T-helper 2 cell (primary cell): Measurements from ENCODE around the gene LEPR.
A peak's percentile ranks its signal among the peaks of the same experiment; 100 is the strongest.

Experiments
- DNase-seq, 5 experiments: peaks; one replicate each; pipeline versions ENCODE4 v3.0.0 to v3.0.0-alpha.2; 2012 to 2022

LEPR gene

GRCh38 chr1:65412984-65413375 lies 7.5 kb upstream of the LEPR start:
- DNase-seq = no peak

- no peak for DNase-seq
These were observed 5.9 kb upstream of the LEPR start for GRCh38 chr1:65414538-65414937.

- no peak for DNase-seq
These were observed 3.7 kb upstream of the LEPR start for GRCh38 chr1:65416767-65417166.

GRCh38 chr1:65417729-65418128 lies 2.7 kb upstream of the LEPR start:
- DNase-seq = no peak

- DNase-seq = no peak
These were observed 1.8 kb upstream of the LEPR start for GRCh38 chr1:65418522-65419185.

GRCh38 chr1:65419681-65420589 lies 533 bp upstream of the LEPR start:
- DNase-seq = peak; percentile 97 to 98 (median 97)

- DNase-seq = no peak
These were observed 1.0 kb downstream of the LEPR start for GRCh38 chr1:65421351-65422025.

GRCh38 chr1:65422241-65423203 lies 2.1 kb downstream of the LEPR start:
- DNase-seq = no peak

- peak in 1 of 5 experiments; percentile 81 for DNase-seq
These were observed 3.6 kb downstream of the LEPR start for GRCh38 chr1:65423884-65424572.

GRCh38 chr1:65424573-65424889 lies 4.1 kb downstream of the LEPR start:
- no peak for DNase-seq

- DNase-seq = no peak
These were observed 4.5 kb downstream of the LEPR start for GRCh38 chr1:65425006-65425405.

- no peak for DNase-seq
These were observed 5.2 kb downstream of the LEPR start for GRCh38 chr1:65425697-65426096.

- DNase-seq = no peak
These were observed 8.6 kb downstream of the LEPR start for GRCh38 chr1:65429078-65429477.

- no peak for DNase-seq
These were observed 9.3 kb downstream of the LEPR start for GRCh38 chr1:65429806-65430205.

- peak in 1 of 5 experiments; percentile 48 for DNase-seq
These were observed 10.7 kb downstream of the LEPR start for GRCh38 chr1:65431111-65431705.

GRCh38 chr1:65432918-65433317 lies 12.4 kb downstream of the LEPR start:
- DNase-seq = no peak

GRCh38 chr1:65434255-65434654 lies 13.8 kb downstream of the LEPR start:
- no peak for DNase-seq

- DNase-seq = no peak
These were observed 14.3 kb downstream of the LEPR start for GRCh38 chr1:65434760-65435159.

GRCh38 chr1:65435987-65436386 lies 15.5 kb downstream of the LEPR start:
- no peak for DNase-seq

- no peak for DNase-seq
These were observed 17.1 kb downstream of the LEPR start for GRCh38 chr1:65437616-65438015.

GRCh38 chr1:65440322-65440900 lies 19.9 kb downstream of the LEPR start:
- DNase-seq = no peak
